H4 (cell line): ENCODE data around the gene TSC22D1. TPM values are rescaled to one million over a fixed set of nuclear protein-coding genes. Genes with fewer than 3 reads are reported as not detected.

ENCODE experiments used
- DNase-seq: peaks from one replicate; pipeline ENCODE4 v3.0.0-alpha.2; 2015; ENCODE audit warnings: low spot score
- total RNA-seq: library from RNA; depleted of rRNA; stranded (reverse); fragments of >200 nt; shearing (Covaris generic); gene quantifications from 2 replicates; pipeline ENCODE4 v1.2.3, GENCODE V29; 2014

Gene TSC22D1
- total RNA-seq, 1 experiment from 2014 or later, result 35.9 TPM

DNA sequence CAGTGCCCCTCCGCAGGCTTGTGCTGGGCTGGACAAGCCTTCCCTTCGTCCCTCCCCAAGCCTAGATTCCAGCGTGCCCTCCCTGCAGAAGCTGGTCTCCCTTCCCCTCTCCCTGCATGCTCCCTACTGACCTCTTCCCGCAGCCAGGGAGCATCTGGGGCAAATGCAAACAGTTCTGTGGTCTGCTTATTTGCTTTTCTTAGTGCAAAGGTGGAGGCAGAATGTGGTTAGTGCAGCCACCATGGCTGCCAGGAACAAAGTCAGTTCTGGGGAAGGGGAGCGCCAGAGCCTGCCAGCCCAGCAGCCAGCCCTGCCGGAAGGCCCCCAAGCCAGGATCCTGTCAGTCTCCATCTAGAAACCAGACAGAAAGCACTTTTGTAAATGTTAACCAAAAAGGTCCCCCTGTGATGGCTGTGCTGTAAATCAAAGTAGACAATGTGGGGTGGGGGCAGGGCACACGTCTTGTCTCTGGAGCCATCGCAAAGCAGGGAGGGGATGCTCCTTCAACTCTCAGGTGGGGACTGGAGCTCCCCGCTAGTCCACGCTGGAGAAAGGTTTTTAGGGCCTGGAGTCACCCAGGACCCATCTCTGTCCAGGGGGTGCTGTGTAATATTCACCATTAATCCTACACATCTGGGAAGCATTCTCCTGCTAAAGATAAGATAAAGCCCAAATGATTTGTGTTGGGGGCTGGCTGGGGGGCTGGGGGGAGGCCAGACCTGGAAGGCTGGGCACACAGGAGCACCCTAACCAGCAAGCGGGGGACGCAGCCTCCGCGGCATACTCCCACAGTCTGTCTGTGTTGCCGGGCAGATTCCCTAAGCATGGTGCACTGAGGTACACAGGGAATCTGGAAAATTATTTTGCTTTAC, 171.6 kb downstream of the TSC22D1 start:
- DNase-seq, result no peak

DNA sequence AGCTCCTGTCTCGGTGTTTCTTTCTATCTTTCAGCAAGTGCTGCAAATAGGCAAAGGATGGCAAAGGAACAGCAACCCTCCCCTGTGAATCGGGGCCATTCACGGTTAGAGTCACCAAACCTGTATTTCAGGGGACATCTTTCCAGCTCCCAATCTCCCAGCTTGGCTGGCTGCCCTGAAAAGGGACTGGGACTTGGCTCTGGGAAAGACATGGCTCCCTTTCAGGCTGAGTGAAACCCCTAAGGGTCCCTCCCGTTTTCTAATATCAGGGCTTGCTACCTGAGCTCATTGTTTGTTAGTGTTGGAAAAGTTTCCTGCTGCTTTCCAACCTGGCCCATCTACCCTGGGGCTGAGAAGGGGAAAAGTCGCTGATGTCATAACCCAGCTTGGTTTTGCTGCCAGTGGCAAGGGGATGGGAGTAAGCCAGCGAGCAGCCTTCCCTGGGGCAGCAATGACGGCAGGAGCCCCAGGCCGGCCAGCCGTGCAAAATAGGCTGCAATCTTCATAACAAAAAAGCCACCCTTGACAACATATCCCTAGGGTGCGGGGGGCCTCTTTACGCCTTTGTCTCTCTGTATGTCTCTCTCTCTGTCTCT, 172.6 kb downstream of the TSC22D1 start:
- no peak for DNase-seq

DNA sequence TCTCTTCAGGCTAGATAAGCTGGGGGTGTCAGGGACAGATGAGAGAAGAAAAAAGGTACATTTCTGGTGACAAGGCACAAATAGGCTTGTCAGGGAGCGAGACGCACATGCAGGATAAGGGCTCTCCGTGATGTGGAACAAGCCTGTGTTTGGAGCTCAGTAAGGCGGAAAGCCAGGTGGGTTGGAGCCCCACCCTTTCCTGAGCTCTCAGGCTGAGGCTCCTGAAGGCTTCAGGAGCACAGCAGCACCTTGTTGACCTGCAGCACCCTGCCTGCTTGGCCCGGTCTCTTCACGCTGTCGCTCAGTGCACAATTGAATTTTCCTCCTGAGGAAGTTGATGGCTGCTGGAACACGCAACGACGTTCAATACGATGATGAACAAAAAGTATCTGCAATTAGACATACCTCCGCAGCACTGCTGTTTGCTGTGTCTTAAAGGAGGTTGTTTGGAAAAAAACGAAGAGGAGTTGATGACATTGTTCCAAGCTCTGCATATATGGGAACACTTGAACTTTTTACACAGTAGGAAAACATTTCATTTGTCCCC, 173.2 kb downstream of the TSC22D1 start:
- DNase-seq, result no peak

DNA sequence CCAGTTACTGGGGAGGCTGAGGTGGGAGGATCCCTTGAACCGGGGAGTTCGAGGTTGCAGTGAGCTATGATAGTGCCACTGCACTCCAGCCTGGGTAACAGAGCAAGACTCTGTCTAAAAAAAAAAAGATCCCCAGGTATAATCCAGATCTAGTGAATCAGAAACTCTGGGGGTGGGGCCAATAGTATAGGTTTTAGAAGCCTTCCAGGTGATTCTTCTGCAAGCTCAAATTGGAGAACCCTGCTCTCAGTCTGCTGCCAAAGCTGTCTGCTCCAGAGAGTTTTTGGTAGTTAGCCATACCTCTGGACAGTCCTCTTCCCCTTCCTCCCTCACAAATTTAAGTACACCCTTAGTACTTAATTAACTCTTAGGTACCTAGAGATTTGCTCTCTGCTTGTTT, 174.6 kb downstream of the TSC22D1 start:
- no peak for DNase-seq

DNA sequence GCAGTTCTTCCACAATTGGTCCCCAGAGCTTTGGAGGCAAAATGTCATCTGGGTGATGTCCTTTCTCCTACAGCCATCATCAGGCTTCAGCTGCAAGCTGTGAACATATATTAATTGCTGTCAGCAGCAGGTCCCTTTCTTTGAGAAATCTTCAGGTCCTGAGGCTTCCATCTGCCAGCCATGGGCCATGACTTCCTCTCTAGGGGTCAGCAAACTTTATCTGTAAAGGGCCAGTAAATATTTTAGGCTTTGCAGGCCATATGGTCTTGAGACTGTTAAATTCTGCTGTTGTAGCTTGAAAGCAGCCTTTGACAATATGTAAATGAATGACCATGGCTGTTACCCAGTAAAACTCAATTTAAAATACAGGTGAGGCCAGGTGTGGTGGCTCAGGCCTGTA, 175.4 kb downstream of the TSC22D1 start:
- no peak for DNase-seq

DNA sequence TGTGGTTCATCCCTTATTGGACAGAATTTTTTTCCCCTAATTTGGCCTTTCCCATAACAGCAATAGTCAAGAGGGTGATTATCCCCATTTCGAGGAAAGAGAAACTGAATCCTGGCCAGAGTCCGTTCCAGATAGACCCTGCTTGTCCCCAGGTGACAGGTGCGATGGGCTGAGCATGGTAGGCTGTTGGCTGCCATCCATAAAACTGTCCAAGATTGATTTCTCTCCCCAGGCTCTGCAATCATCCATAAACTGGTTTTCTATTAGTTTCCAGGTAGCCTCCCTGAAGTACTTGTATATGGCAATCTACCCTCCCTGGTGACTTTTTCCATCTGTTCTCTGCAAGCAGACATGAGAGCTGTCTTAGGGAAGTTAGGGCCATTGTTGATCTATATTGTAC, 177.1 kb downstream of the TSC22D1 start:
- DNase-seq, result no peak

DNA sequence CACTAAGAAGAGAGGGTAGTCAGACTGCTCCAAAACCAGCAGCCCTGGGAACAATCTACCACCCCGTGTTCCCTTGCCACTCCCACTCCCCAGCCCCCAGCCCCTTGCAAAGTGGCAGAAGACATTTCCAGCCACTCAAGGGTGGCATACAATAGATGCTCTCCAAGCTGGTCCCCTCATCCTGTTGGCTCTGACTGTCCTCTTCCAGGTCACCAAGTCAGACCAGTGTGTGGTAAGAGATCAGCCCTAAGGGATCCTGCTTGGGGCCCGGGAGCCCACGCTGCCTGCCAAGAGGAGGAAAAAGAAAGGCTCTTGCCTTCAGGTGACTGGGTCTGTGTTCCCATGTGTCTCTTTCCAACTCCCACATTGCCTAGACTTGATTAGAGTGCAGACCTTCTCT, 177.5 kb downstream of the TSC22D1 start:
- no peak for DNase-seq

DNA sequence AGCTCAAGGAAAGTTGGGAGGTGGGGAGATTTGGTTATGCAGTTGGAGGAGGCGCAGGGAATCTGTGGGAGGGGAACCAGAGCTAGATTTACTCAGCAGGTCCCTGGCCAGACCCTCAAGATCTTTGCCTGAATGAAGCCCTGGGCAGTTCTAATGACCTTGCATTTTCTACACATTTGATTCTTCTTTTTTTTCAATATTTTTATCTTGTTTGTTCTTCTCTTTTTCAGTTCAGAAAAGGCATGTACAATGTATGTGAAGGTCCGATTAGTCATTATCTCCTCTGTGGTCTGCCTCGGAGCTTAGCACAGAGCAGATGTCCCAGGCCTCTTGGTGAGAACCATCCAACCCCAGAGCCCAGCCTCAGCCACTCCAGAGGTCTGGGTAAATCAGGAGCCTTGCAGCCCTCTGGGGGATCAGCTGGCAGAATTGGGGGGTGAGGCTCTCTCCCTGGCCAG, 178.3 kb downstream of the TSC22D1 start:
- DNase-seq, result no peak

DNA sequence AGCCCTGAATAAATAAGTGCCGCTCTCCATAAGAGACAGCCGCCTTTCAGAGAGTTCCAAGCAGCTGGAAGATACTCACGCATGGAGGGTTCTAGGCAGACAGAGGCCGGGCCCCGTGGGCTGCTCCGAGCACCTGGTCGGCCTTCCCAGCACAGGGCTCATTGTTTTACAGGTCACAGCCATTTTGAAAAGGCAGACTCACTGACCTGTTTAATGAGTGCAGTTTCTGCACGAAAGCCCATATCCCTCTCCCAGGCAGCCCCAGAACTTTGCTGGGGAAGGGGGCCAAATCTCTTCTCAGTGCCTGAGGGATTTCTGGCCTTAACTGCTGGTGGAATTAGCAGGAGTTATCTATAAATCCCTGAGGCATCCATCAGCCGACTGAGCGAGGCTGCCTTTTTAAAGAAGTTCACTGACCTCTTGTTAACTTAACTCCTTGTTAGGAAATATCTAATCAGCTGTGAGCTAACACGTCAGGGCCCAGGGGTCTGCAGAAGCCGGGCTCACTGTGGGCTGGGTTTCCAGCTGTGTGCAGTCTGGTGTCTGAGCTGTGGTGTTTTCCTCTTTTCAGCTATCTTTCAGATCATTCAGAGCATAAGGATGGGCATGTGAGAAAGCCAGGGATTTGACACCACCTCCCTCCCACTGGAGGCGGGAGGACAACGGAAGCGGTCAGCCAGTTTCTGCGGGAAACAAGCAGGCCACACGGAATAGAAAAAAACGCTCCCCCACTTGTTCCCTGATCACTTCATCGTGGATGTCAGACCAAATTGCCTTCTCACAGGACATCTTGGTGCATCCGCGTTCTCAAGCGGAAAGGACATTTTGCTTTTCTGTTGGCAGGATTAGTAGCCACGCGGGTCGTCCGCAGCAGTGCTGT, 179.2 kb downstream of the TSC22D1 start:
- no peak for DNase-seq

DNA sequence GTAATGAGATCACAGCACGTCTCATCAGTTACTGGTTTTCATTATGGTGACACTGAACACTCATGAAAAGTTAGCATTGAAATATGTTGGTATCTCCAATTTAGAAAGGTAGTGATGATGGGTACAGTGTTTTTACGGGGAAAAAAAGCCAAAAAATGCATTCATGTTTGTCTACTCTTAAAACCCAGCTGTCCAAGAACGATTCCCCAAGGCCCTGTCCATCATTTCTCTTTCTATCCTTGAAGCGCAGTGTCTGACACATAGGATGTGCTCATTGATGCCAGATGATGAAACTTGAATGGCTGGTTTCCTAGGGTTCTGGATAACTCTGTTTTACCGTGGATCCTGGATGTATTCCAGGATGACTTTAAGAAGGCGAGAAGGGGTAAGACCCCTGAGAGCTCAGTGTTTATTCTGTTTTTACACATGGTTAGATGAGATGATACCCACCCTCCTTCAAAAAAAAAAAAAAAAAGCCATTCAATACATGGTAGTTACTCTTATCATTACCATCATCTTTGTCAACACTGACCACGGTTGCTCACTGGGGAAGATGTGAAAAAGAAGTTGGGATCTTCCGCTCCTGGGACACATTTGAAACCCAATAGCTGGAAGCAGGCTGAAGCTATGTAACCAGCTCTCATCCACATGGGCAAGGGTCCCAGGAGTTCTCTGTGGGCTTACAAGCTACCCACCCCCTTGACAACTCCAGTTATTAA, 180.0 kb downstream of the TSC22D1 start:
- no peak for DNase-seq

DNA sequence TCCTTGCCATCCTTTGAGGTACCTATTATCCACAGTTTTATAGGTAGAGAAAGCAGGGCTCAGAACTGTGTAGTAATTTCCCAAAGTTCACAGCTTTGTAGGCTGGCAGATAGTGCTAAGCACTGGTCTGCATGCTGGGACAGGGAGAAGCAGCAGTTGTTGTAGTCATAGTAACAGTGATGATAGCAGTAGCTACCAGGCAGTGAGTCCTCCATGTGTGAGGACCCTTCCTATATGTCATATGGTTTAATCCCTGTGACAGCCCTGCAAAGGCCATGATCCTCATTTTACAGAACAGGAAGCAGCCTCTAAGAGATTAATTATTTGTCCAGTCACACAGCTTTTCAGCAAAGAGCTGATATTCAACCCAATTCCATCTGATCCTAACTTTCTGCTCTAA, 181.5 kb downstream of the TSC22D1 start:
- DNase-seq, result no peak

DNA sequence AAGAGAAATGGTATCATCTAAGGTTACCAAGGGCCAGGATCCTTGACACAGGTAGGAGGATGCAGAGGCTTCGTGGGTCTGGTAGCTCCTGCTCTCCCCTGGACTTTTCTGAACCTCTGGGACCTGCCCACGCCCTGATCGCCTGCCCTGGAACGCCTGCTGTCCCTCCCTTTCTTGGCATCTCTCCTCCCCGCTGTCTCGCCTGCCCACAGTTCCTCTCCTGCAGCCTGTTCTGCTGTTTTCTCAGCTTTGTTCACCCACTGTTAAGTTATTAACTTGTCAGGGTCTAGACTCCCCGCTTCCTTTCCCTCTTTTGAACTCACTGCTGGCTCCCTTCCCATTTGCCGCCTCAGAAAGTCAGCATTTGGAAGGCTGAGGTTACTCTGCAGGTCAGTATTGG, 182.7 kb downstream of the TSC22D1 start:
- DNase-seq, result no peak

DNA sequence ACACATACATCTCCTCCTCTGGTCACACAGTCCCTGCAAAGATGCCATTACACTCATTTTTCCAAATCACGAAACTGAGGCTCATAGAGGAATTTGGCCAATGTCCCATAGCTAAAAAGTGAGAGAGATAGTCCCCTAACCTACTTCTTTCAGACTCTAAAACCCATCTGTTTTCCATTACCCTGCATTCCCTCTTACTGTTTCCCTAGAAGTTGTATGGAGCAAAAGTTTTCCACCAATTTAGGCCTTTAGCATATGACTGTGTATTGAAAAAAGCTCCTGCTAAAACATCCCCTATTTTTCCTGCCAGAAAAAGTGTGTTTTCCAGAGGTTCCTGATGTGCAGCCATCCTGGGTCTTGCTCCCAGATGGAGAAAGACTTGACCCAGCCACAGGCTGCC, 186.3 kb downstream of the TSC22D1 start:
- no peak for DNase-seq

DNA sequence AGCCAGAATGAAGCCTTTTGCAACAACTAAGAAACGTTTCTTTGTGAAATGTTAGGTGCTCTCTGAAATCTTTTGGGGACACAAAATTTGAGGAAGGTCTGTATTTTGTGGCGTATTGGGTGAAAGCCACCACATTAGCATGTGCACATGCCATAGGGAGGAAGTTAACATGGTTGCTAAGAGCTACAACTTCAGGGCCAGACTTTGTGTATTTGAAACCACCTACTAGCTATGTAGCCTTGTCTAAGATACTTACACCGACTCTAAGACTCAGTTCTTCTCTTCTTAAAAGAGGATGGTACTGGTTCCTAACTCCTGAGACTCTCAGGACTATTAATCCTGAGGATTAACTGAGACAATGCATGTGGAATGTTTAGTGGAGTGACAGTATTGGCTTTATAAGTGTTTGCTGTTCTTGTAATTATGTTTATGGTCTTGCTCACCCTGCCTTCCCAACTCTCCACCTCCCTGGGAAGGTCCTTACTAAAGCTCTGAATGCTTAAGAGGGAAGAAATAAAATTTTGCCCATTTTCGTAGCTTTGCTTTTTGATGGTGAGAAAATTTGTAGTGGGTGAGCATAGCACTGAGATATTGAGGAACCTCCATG, 187.0 kb downstream of the TSC22D1 start:
- DNase-seq, result no peak

DNA sequence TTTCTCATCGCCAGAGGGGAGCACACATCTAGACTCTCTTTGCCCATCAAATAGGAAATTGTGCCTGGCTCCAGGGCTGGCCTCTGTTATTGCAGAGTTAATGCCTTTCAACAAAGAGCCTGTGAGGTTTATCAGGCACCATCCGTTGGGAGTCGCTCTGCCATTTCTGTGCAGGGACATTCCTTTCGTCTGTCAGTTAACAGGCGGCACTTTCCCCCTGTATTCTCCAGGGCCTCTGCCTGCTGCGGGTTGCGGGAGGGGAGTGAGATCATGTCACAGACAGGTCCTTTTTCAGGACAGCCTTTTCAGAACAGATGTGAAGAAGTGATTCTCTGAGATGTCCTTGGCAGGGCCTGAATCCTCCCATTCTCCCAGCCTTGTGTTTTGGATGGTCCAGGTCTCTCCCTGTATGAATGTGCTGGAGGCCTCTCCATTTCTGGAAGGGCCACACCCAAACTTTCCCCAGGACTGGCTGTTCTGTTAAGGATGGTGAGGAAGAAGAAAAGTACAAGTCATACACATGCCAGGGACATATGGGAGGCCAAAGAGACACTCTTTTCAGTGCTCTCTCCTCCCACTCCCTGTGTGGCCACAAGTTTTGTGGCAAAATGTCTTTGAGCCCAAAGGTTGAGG, 187.6 kb downstream of the TSC22D1 start:
- DNase-seq, result no peak

DNA sequence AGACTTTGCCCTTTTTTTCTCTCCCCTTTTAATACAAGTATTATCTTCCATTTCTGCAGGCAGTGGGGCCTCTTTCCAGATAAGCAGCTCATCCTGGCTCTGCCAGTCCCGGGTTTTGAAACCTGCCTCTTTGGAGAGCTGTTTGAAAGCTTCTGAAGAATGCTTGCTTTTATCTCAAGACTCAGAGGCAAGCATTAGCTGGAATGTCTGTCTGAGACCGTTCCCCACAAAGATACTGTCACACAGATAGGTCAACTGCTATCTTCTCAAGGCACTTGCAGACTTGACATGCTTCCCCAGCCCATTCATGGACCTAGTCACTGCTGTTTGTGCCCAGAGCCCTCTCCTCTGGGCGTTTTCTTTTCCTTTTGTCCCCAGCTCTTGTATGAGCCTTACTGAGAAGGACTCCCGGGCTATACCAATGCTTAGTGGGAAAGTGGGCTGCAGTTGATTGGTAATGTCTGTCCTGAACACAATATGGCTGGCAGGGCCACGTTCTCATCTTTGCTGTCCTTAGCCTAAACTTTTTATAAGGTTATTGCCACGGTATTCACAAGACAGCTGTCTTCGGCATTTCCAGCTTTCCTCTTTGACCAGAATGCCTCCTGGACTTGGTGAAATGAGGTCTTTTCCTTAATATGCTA, 189.1 kb downstream of the TSC22D1 start:
- DNase-seq, result no peak

DNA sequence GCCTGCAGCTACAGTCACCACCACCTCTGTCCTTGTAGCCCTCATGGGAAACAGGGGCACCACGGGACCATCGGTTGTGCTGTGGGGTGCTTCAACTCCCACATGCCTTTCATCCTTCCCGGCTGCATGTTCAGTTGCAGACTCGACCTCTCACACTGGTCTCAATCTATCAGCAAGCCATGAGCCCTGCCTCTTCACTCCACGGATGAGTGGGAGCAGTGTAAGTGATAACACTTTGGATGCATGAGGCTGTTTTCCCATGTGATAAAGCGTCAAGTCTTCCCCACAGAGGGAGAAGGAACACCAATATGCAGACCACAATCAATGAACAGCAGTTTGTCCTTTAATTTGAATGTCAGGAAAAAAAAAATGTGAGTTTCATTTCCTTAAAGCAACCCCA, 190.3 kb downstream of the TSC22D1 start:
- DNase-seq, result no peak

DNA sequence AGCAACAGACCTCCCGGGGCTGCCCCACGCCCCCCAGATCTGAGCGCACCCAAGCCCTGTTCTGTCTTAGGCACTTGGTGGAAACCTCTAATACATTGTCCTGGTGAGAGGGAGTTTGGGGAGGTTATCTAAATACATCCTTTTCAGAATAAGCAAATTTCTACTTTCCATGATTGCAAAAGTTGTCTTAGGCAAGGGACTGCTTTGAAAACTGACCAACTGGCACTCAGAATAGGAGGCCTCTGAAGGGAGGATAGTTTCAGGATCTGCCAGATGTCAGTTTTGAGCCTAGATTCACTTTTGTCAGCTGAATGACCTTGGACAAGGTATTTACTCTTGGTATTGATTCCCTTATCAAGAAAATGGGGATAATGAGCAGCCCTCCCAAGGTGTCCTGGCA, 190.7 kb downstream of the TSC22D1 start:
- no peak for DNase-seq

DNA sequence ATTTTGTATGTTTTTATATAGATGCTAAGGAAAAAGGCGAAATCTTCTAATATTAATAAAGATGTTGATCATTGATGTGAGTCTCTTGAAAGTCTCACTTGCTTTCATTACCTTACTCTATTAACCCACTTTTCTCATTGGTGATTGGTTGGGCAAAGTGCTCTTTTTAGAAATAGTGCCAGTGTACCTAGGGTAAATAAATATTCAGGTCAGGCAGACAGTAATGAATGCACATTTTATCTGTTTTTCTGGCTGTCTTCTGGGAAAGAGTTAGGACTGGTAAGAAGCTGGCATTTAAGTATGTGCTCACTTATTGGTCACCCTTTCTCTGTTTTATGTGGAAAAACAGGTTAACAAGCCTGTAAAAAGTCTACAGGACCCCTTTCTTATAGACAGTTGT, 191.4 kb downstream of the TSC22D1 start:
- no peak for DNase-seq

DNA sequence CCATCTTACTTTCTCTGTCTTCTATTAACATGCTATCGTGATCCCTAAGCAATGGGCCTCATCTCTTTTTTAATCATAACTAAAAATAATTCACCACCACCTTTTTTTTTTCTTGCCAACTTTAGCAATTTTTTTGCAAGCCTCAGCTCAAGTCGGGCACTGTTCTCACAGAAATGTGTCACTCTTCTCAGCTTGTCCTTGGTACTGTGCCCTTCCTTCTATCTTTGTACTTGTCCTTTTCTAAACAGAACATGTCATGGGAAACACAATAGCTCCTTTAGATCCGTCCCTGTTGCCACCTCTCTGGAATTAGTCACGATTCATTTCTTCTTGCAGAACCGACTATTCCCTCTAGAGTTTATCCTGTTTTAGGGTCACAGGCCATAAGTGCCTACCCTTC, 192.2 kb downstream of the TSC22D1 start:
- DNase-seq, result no peak
